Stomach (tissue), 9 donors: ENCODE data around the gene SUCLG2. TPM values are rescaled to one million over a fixed set of nuclear protein-coding genes. Genes with fewer than 3 reads are reported as not detected.

Source experiments
- DNase-seq, 2 donors: peaks; one replicate each; pipeline versions ENCODE4 v3.0.0 to v3.0.0-alpha.2; 2013 to 2019
- H3K27ac ChIP-seq, 5 donors: fragments of 200-600 bp in 4 of 5; sonication (generic) in 4 of 5; one replicate each; pipeline ENCODE4 v1.5.1; 2013 to 2019; ENCODE audit warnings: mild to moderate bottlenecking in 1 of 5, moderate library complexity in 1 of 5
- H3K27me3 ChIP-seq, 3 donors: fragments of 200-600 bp; sonication (generic); one replicate each; pipeline ENCODE4 v1.5.1; 2017 to 2019; ENCODE audit warnings: mixed run types in 1 of 3
- H3K36me3 ChIP-seq, 4 donors: fragments of 200-600 bp; sonication (generic); 1 replicate in 3 of 4; 2 replicates in 1 of 4; pipeline ENCODE4 v1.5.1; 2016 to 2019
- H3K4me1 ChIP-seq, 4 donors: fragments of 200-600 bp; sonication (generic); one replicate each; pipeline ENCODE4 v1.5.1; 2016 to 2019
- H3K4me3 ChIP-seq, 4 donors: fragments of 200-600 bp; sonication (generic) in 3 of 4; one replicate each; pipeline ENCODE4 v1.5.1; 2016 to 2019; ENCODE audit warnings: mild to moderate bottlenecking in 1 of 4
- H3K9me3 ChIP-seq, 4 donors: fragments of 200-600 bp; sonication (generic); one replicate each; pipeline ENCODE4 v1.5.1; 2016 to 2019
- EP300 ChIP-seq: sonication (generic); formaldehyde crosslinking; IDR thresholded peaks from one replicate; pipeline ENCODE4 v1.6.1; 2017; ENCODE audit warnings: antibody characterized with exemption
- POLR2A ChIP-seq, 4 donors: fragments of 450-650 bp; IDR thresholded peaks; one replicate each; pipeline ENCODE4 v1.6.1; 2016; ENCODE audit warnings: antibody characterized with exemption in 4 of 4, control low read depth in 2 of 4, mild to moderate bottlenecking in 1 of 4, moderate library complexity in 1 of 4
- POLR2AphosphoS5 ChIP-seq, 3 donors: sonication (generic); formaldehyde crosslinking; IDR thresholded peaks; one replicate each; pipeline ENCODE4 v1.6.1; 2016; ENCODE audit warnings: antibody characterized with exemption in 3 of 3
- WGBS, 5 donors: extraction: QIAGEN DNeasy Blood & Tissue Kit in 3 of 5; methylation state at CpG; one replicate each; pipeline versions ENCODE4 v1.1.5 to v1.1.7; 2013 to 2018; 5-methylcytosine and 5-hydroxymethylcytosine counted together
- intact Hi-C: fragments of 100-400 bp; cut with DNase I; formaldehyde crosslinking; loops from one replicate; pipeline ENCODE4 v1.15.1; 2023; ENCODE audit warnings: low total_unique reads
- polyA plus RNA-seq, 3 donors: library from polyadenylated mRNA; stranded (reverse); fragments of 200-250 nt; gene quantifications; one replicate each; pipeline ENCODE4 v1.2.3, GENCODE V29; 2013
- total RNA-seq, 5 donors: library from RNA; depleted of rRNA; stranded (reverse); fragments of >200 nt; gene quantifications; one replicate each; pipeline versions ENCODE4 v1.1.0 to v1.2.3, GENCODE V29; 2014 to 2016
- TF ChIP-seq, protein P1 (sequence below), 7 experiments: fragments of 450-650 bp in 4 of 7; fragments of 200-600 bp in 3 of 7; sonication (generic) in 3 of 7; IDR thresholded peaks; one replicate each; pipeline ENCODE4 v1.5.1; 2016 to 2019; ENCODE audit warnings: antibody characterized with exemption in 7 of 7, control low read depth in 2 of 7, mild to moderate bottlenecking in 1 of 7
- donor health status: healthy with polysubstance abuse.
- donor health status: Bipolar disorder and iron deficiency.
- donor health status: healthy.

Gene SUCLG2
- total and polyA plus RNA-seq, 8 donors: 30.9 to 174 (median 74.9) TPM

GRCh38 chr3:67327582-67327981 lies 326.8 kb downstream of the SUCLG2 start:
- Histone ChIP-seq H3K27ac (no peak overlapping the region), H3K36me3 (no peaks in the 10 kb centered on the region), H3K4me1 (no peaks in the 10 kb centered on the region), H3K4me3 (no peak overlapping the region), H3K9me3 (no peaks in the 10 kb centered on the region), H3K27me3 (no peaks in the 10 kb centered on the region)
- no peak for DNase-seq
- 63 to 88% (median 74%) methylated on average over 2 of the region's 2 CpGs for WGBS, 5 donors
- TF ChIP-seq, protein P1, sequence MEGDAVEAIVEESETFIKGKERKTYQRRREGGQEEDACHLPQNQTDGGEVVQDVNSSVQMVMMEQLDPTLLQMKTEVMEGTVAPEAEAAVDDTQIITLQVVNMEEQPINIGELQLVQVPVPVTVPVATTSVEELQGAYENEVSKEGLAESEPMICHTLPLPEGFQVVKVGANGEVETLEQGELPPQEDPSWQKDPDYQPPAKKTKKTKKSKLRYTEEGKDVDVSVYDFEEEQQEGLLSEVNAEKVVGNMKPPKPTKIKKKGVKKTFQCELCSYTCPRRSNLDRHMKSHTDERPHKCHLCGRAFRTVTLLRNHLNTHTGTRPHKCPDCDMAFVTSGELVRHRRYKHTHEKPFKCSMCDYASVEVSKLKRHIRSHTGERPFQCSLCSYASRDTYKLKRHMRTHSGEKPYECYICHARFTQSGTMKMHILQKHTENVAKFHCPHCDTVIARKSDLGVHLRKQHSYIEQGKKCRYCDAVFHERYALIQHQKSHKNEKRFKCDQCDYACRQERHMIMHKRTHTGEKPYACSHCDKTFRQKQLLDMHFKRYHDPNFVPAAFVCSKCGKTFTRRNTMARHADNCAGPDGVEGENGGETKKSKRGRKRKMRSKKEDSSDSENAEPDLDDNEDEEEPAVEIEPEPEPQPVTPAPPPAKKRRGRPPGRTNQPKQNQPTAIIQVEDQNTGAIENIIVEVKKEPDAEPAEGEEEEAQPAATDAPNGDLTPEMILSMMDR (IDR thresholded peaks at IDR 0.05): no peak
- TF ChIP-seq POLR2AphosphoS5 (IDR thresholded peaks at IDR 0.05) (no peak), POLR2A (IDR thresholded peaks at IDR 0.05) (no peak), EP300 (no peak)
- intact Hi-C loops: no loop called here

- TF ChIP-seq EP300: no peak
- TF ChIP-seq, protein P1 (IDR thresholded peaks at IDR 0.05): no peak
- no peak for TF ChIP-seq POLR2A (IDR thresholded peaks at IDR 0.05)
- no peak for TF ChIP-seq POLR2AphosphoS5 (IDR thresholded peaks at IDR 0.05)
- DNase-seq: no peak
- Histone ChIP-seq H3K4me1 (no peaks in the 10 kb centered on the region), H3K9me3 (peaks cover 0 to 8% (median 6%) of the 10 kb centered on the region in 4 donors), H3K4me3 (no peak overlapping the region), H3K27ac (no peak overlapping the region), H3K36me3 (no peaks in the 10 kb centered on the region), H3K27me3 (no peaks in the 10 kb centered on the region)
- intact Hi-C loops: no loop called here
- 78 to 84% (median 82%) methylated on average over 6 of the region's 6 CpGs for WGBS, 5 donors
Measured at GRCh38 chr3:67325231-67325630, 329.2 kb downstream of the SUCLG2 start.
